Stimulated activated CD8-positive, alpha-beta memory T cell treated with anti-CD3 and anti-CD28 coated beads, Interleukin-7, amount 100 ng/mL, for 24 hours (primary cell): Measurements from ENCODE around the gene ACSF3.

ENCODE experiments used
- DNase-seq: peaks from one replicate; pipeline ENCODE4 v3.0.0-alpha.2; 2020; ENCODE audit warnings: low read depth

ACSF3 gene

DNA sequence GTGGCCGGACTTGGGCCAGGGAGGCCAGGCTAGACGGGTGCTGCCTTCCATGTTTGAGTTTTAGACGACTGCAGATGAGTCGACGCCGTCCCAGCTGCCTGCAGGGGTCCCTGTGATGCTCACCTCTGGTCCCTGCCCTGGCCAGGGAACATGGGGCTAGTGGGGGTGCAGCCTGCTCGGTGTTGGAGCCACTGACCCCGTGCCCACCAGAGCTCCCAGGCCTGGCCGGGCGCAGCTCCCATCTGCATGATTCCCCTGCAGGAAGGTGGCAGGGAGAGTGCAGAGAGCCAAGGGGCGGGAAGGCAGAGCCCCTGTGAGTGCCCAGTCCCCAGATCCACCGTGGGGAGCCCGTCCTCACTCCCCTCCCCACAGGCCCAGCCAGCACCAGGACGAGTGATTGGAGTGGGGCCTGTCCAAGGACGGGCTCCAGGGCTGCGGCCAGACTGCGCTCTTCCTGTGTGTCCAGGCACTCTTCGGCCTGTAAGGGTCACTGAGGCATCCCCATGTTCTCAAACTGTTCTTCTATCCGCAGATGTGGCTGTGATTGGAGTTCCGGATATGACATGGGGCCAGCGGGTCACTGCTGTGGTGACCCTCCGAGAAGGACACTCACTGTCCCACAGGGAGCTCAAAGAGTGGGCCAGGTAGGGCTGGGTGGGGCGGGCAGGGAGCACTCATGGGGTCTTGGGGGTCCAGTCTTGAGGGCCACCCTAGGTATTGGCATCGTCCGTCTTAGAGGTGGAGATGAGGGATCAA lies 51.9 kb downstream of the ACSF3 start:
- no peak for DNase-seq

DNA sequence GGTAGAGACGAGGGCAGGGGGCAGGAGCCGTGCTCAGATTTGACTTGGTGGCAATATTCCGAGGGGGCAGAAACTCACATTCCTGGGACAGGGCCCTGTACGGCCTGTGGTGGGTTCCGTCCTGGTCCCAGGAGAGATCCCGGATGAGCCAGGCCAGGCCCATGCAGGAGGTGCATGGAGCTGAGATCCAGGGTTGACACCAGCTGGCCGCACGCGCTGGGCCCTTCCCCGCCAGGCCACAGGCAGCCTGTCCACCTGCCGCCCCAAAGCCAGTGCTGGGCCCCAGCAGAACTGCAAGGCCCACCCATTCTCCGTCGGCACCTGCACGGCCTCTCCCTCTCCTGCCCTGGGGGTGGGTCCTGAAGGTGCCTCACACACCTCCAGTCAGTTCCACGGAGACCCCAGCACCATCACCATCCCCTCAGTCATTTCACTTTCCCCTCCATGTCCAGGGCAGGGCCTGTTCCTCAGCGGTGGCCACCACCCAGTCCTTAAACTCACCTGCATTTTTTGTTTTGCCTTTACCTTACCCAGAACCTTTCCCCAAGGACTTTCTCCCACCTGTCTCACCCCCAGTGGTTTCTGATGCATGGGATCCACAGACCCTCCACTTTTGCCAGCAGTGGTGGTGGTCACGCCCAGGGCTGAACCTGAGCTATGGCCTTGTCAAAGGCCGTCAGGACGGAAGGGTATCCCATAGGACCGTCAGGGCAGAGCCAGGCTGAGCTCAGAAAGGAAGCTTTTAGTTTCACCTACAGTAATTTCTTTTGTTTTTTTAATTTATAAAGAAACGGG lies 52.8 kb downstream of the ACSF3 start:
- DNase-seq = no peak

- no peak for DNase-seq
Measured at GRCh38 chr16:89147085-89147817, 53.6 kb downstream of the ACSF3 start.

- DNase-seq = no peak
Measured at GRCh38 chr16:89149386-89149785, 55.7 kb downstream of the ACSF3 start.

DNA sequence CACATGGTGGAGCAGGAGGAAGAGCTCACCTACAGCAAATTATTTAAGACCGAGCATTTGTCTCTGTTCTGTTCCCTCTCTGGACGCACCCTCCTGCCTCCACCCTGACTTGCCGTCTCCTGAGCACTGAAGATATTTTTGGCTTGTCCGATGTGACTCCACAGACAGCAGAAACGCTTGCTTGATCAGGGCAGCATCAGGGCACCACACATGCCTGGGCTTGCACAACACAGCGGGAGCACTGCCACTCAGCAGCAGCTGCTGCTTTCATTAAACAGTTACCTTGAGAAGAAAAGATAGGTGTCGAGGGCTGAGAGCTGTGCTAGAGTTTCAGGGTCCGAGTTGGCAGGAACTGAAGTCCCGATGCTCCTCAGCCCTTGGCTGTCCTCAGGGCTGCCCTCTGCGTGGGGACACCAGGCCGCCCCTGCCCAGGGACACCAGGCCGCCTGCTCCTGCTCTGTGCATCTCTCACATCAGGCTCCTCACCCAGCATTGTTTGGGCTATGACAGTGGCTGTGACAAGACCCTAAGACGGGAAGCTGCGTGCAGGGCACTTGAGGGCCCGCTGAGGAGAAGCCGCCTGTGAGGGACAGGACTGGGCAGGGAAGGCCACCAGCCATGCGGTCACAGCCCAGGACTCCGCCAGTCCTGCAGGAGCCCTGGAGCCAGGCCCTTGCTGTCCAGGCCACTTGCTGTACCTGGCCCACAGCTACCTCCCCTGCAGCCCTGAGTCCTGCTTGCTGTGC lies 56.6 kb downstream of the ACSF3 start:
- DNase-seq = no peak

DNA sequence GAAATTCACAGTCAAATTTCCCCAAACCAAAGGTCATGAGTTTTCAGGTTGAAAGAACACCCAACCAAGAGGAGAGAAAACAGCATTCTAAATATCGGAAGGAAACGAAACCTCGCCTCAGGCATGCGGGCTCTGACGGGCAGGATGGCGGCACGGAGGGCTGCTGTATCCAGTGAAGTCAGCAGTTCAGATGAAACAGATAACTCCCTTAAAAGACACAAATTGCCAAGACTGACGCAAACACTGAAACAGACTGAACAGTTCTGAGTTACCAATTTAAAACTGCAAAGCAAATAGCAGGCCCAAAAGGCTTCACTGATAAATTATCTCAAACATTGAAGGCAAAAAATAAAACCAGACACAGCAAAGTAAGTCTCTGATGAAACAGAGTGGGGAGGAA lies 57.3 kb downstream of the ACSF3 start:
- DNase-seq = no peak

DNA sequence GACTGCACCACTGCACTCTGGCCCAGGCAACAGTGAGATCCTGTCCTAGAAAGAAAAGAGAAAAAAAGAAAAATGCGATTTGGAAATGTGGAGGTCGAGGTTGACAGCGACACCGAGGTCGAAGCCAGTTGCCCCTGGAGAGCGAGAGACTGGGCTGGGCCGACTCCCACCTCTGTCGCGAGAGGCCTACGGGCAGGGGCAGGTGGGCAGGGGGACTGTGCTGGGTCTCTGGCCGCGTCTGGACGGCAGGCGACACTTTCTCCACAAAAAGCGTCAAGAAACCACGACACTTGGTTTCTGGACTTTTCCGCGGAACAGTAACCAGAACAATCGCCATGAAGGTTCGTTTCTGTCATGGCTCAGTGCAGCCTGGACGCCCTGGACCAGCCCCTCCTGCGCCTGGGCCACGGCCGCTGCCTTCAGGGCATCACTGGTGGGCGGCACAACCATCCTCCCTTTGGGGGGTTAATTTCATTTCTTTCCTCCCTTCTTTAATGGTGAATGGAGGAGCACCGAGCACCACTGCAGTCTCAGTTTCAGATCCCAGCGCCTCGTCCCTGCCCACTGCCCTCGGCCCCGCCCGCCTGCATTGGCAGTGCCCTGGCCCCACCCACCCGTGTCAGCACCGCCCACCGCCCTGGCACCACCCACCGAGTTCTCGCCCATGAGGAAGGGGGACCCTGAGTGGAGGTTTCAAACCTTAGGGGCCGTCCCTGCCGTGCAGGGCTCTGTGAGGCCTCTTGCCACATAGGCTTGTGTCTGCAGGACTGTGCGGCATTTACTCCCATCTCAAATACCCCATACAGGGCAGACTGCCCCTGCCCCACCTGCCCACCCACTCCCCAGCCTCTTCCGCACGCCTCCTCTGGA lies 59.4 kb downstream of the ACSF3 start:
- no peak for DNase-seq

DNA sequence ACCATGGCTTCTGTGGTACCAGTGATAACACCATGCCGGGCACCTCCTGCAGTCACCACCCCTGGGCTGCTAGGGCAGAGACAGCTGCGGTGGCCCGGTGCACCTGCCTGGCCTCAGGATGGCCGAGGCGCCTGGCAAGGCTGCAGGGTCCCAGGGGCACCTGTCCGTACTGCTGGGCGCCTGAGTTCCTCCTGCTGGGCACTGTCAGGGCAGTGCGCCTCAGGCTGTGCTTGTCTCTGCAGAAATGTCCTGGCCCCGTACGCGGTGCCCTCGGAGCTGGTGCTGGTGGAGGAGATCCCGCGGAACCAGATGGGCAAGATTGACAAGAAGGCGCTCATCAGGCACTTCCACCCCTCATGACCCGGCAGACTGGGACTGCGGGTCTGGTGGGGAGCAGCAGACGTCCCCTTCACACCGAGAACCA lies 60.2 kb downstream of the ACSF3 start:
- no peak for DNase-seq

GRCh38 chr16:89154390-89155183 lies 60.9 kb downstream of the ACSF3 start:
- no peak for DNase-seq

DNA sequence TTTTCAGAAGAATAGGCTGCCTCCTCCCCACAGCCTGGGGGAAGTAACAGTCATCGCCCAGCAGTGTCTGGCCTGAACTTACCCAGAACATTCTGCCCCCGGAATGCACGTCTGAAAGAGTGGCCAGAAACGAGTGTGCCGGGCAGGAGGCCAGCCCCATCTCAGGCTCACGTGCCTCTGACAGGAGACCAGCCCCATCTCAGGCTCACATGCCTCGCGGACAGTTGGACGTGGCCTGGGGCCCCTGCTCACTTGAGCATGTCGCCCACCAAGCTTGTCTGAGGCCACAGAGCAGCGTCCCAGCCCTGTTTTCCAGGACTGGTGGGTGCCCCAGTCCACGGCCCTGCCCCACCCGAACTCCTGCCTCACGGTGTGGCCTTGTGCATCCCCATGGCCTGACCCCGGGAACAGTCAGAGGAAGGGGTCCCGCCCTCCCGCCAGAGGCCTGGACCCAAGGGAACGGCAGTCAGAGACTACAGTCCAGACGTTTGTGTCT lies 61.6 kb downstream of the ACSF3 start:
- DNase-seq = no peak

DNA sequence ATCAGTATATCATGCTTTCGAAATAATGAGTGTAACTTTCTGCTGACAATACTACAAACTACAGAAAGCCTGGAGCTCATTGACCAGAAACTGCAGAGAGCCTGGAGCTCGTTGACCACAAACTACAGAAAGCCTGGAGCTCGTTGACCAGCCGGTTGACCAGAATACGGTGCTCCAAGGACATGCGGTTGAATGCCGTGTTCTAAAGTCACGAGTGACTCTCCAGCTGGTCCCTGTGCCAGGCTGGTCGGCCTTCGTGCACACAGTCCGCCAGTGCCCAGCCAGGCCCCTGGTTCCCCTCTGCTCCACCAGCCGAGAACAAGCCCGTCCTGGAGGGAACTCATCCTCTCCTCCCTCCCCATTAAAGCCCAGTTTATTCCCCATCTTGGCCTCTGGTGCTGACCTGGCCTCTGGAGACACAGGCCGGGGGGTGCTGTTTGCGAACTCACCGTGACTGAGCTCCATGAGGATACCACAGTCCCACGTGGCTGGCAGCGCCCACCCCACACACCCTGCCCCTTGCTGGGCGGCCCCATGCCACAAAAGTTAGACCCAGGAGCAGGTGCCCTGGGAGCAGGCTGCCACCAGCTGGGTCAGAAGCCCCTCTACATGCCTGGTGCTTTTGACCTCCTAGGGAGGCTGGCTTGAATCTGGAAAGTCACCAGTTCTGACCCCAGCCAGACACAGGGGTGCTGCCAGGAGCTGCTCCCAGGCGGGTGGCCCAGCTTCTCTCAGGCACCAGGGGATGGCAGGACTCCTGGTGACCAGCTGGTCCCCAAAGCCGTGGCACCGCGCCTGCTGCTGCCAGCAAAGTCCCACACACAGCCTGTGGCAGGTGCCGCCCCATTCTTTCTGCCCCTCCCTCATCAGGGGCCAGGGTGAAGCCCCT lies 62.4 kb downstream of the ACSF3 start:
- no peak for DNase-seq

GRCh38 chr16:89156740-89157645 lies 63.3 kb downstream of the ACSF3 start:
- no peak for DNase-seq

DNA sequence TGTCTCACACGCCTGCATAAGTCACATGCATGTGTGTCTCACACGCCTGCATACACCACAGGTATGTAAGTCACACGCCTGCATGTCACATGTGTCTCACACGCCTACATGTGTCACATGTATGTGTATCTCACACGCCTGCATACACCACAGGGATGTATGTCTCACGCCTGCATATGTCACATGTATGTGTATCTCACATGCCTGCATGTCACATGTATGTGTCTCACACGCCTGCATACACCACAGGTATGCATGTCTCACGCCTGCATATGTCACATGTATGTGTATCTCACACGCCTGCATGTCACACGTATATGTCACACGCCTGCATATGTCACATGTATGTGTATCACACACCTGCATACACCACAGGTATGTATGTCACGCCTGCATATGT lies 64.1 kb downstream of the ACSF3 start:
- DNase-seq = no peak

DNA sequence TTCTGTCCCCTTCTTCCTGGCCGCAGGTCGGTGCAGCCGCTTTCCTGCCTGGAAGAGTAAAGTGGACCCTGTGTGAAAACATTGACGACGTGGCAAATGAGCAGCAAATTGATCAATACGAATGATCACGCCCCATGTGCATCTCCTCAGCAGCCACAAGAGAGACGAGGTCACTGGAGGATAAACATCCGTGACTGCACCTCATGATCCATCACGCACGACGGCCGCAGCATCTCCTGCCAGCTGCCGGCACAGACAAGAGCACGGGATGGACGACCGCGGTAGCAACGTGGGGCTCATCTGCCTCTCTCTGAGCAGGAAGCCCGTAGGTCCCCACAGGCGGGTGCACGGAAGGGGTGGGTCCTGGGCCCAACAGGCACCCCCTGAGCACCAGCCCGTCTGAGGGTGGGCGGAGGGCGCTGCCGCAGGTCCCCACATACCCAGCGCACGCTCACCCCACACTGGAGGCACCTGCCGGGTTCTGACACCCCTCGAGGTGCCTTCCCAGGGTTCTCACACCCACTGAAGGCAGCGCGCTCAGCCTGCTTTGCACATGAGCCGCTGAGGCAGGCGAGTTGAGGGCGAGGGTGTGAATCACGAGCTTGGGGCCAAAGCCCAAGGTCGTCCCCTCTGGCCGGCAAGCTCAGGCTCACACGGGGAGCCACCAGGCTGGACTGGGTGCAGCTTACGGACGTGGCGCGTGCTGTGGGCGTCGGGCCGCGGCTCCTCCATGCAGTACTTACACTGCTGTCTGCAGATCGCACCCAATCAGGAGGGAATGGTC lies 65.6 kb downstream of the ACSF3 start:
- DNase-seq = no peak

DNA sequence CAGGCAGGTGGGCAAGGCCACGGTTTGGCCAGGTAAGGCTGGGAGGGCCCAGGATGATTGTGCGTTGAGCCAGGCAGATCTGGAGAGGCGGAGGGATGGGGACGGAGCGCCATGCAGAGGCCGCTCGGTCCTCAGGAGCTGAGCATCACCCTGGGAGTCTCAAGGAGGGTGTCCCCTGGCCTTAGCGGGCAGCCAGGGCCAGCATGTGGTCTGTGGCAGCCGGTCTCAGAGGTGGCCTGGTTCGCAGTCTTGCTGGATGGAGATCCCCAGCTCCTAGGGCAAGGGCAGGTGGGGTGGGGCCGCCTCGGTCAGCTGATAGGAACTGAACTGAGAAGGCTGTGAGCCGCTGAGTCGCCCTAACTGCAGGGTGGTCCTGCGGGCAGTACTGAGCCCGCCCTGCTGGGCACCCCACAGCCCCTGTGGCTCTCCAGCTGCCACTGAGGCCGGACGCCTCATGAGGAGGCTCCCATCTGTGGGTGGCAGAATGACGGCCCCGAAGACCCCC lies 66.2 kb downstream of the ACSF3 start:
- DNase-seq = no peak

- DNase-seq = no peak
Measured at GRCh38 chr16:89160977-89161701, 67.5 kb downstream of the ACSF3 start.
